Vagina (tissue), 2 donors: Measurements from ENCODE around the gene MCTP2. TPM values are rescaled to one million over a fixed set of nuclear protein-coding genes. Genes with fewer than 3 reads are reported as not detected.
"Not testable (repeated sequence)": the region's sequence is repeated elsewhere in the genome, so short reads cannot be mapped to it uniquely, and the experiment has no call there.

Experiments
- DNase-seq, 2 donors: peaks; one replicate each; pipeline ENCODE4 v3.0.0-alpha.2; 2017; ENCODE audit errors: extremely low spot score in 2 of 2
- H3K27ac ChIP-seq: fragments of 200-600 bp; sonication (generic); one replicate; pipeline ENCODE4 v1.5.1; 2019
- H3K27me3 ChIP-seq: fragments of 200-600 bp; sonication (generic); one replicate; pipeline ENCODE4 v1.5.1; 2019
- H3K36me3 ChIP-seq, 2 donors: fragments of 200-600 bp; sonication (generic); one replicate each; pipeline ENCODE4 v1.5.1; 2017 to 2019
- H3K4me1 ChIP-seq: fragments of 200-600 bp; sonication (generic); one replicate; pipeline ENCODE4 v1.5.1; 2019
- H3K4me3 ChIP-seq, 2 donors: fragments of 200-600 bp; sonication (generic); 1 replicate in 1 of 2; 2 replicates in 1 of 2; pipeline ENCODE4 v1.5.1; 2016 to 2019
- H3K9me3 ChIP-seq: fragments of 200-600 bp; sonication (generic); one replicate; pipeline ENCODE4 v1.5.1; 2019
- CTCF ChIP-seq, 3 experiments: fragments of 450-650 bp in 2 of 3; fragments of 200-600 bp in 1 of 3; sonication (generic) in 1 of 3; IDR thresholded peaks; one replicate each; pipeline ENCODE4 v1.5.1; 2017 to 2019; ENCODE audit warnings: antibody characterized with exemption in 3 of 3, mild to moderate bottlenecking in 2 of 3, moderate library complexity in 2 of 3
- POLR2A ChIP-seq, 2 donors: fragments of 450-650 bp; IDR thresholded peaks; one replicate each; pipeline ENCODE4 v1.6.1; 2017; ENCODE audit warnings: antibody characterized with exemption in 2 of 2, mild to moderate bottlenecking in 2 of 2, moderate library complexity in 2 of 2
- POLR2AphosphoS5 ChIP-seq, 2 donors: sonication (generic); formaldehyde crosslinking; IDR thresholded peaks; one replicate each; pipeline ENCODE4 v1.9.0; 2017; ENCODE audit warnings: antibody characterized with exemption in 2 of 2, mild to moderate bottlenecking in 2 of 2, low read depth in 1 of 2; ENCODE audit not compliant: insufficient read depth in 1 of 2
- intact Hi-C: fragments of 100-400 bp; cut with DNase I; formaldehyde crosslinking; loops from one replicate; pipeline ENCODE4 v1.15.1; 2023
- total RNA-seq: library from RNA; depleted of rRNA; stranded (reverse); fragments of >200 nt; gene quantifications from one replicate; pipeline ENCODE4 v1.2.3, GENCODE V29; 2016

Gene MCTP2
- total RNA-seq, 1 donor from 2014 or later, result 21.1 TPM

- intact Hi-C loops, result loop anchor here (5.0 kb wide), 1 partner anchor 71 kb away; no protein-coding TSS in a partner anchor
- Histone ChIP-seq H3K9me3 (no peaks in the 10 kb centered on the region), H3K27ac (no peak overlapping the region), H3K36me3 (no peaks in the 10 kb centered on the region), H3K4me3 (no peak overlapping the region), H3K4me1 (peaks cover 16% of the 10 kb centered on the region), H3K27me3 (no peaks in the 10 kb centered on the region)
- TF ChIP-seq POLR2AphosphoS5 (IDR thresholded peaks at IDR 0.05; ENCODE audit: insufficient read depth in 1 of 2, low read depth in 1 of 2), result no peak
- TF ChIP-seq POLR2A (IDR thresholded peaks at IDR 0.05), result no peak
- TF ChIP-seq CTCF (IDR thresholded peaks at IDR 0.05), result no peak
- DNase-seq, result no peak
Observed at GRCh38 chr15:94238539-94239118, 7.3 kb downstream of the MCTP2 start.

- no peak overlapping the region for H3K4me3 ChIP-seq
- no peaks in the 10 kb centered on the region for H3K9me3 ChIP-seq
- H3K27ac ChIP-seq, result no peak overlapping the region
- no peaks in the 10 kb centered on the region for H3K27me3 ChIP-seq
- no peaks in the 10 kb centered on the region for H3K36me3 ChIP-seq
- H3K4me1 ChIP-seq, result peaks cover 16% of the 10 kb centered on the region
- no peak for DNase-seq
- intact Hi-C loops, result loop anchor here (5.0 kb wide), 1 partner anchor 72 kb away; no protein-coding TSS in a partner anchor
- TF ChIP-seq POLR2A (IDR thresholded peaks at IDR 0.05), result no peak
- peak in 1 of 2 donors; percentile 86 for TF ChIP-seq POLR2AphosphoS5 (IDR thresholded peaks at IDR 0.05; ENCODE audit: insufficient read depth in 1 of 2, low read depth in 1 of 2)
- no peak for TF ChIP-seq CTCF (IDR thresholded peaks at IDR 0.05)
Observed at GRCh38 chr15:94239474-94239873, 8.1 kb downstream of the MCTP2 start.

- Histone ChIP-seq H3K27me3 (no peaks in the 10 kb centered on the region), H3K4me3 (no peak overlapping the region), H3K4me1 (peaks cover 16% of the 10 kb centered on the region), H3K9me3 (no peaks in the 10 kb centered on the region), H3K36me3 (no peaks in the 10 kb centered on the region), H3K27ac (no peak overlapping the region)
- no peak for TF ChIP-seq POLR2AphosphoS5 (IDR thresholded peaks at IDR 0.05; ENCODE audit: insufficient read depth in 1 of 2, low read depth in 1 of 2)
- no peak for TF ChIP-seq CTCF (IDR thresholded peaks at IDR 0.05)
- no peak for TF ChIP-seq POLR2A (IDR thresholded peaks at IDR 0.05)
- intact Hi-C loops, result no loop called here
- no peak for DNase-seq
Observed at GRCh38 chr15:94240480-94240879, 9.1 kb downstream of the MCTP2 start.

GRCh38 chr15:94242257-94242656 is 10.9 kb downstream of the MCTP2 start:
- no peaks in the 10 kb centered on the region for H3K36me3 ChIP-seq
- no peak for DNase-seq
- no peaks in the 10 kb centered on the region for H3K9me3 ChIP-seq
- TF ChIP-seq POLR2AphosphoS5 (IDR thresholded peaks at IDR 0.05; ENCODE audit: insufficient read depth in 1 of 2, low read depth in 1 of 2) (no peak), POLR2A (IDR thresholded peaks at IDR 0.05) (no peak), CTCF (IDR thresholded peaks at IDR 0.05) (no peak)
- intact Hi-C loops, result no loop called here
- no peak overlapping the region for H3K4me3 ChIP-seq
- H3K27me3 ChIP-seq, result no peaks in the 10 kb centered on the region
- peaks cover 16% of the 10 kb centered on the region for H3K4me1 ChIP-seq
- H3K27ac ChIP-seq, result no peak overlapping the region

GRCh38 chr15:94243003-94243402 is 11.6 kb downstream of the MCTP2 start:
- intact Hi-C loops, DNase-seq, H3K4me3 ChIP-seq, H3K27me3 ChIP-seq, H3K9me3 ChIP-seq, H3K27ac ChIP-seq, H3K36me3 ChIP-seq: not testable (repeated sequence)
- peaks cover 16% of the 10 kb centered on the region for H3K4me1 ChIP-seq
